ENCODE results near the gene CD151. TPM values are rescaled to one million over a fixed set of nuclear protein-coding genes. Genes with fewer than 3 reads are reported as not detected.

The CD151 gene
- polyA plus RNA-seq, 1 of the 3 experiments (the other 2 are of a cell fraction), result 922 TPM

GRCh38 chr11:789943-790342 lies 42.8 kb upstream of the CD151 start, which contains the start of gene CEND1:
Gene CEND1 (minus strand): TSS chr11:790090. CDS start chr11:788576, 1,514 bp downstream.
- H4K20me1 ChIP-seq (ENCODE audit: insufficient read depth), result no peaks in the 10 kb centered on the region
- H3K27ac ChIP-seq (ENCODE audit: low read depth in 2 of 2, low read length in 1 of 2), result peak within 1 kb of the TSS; percentile 41 to 66; a peak in 3 of 4 replicates
- H2AFZ ChIP-seq (ENCODE audit: low read depth), result no peak within 1 kb of the TSS
- H3K4me1 ChIP-seq (ENCODE audit: control insufficient read depth in 1 of 2, insufficient read depth in 2 of 2, low read depth in 1 of 2, low read length in 1 of 2), result peaks cover 0 to 27% of the 10 kb centered on the region in 2 experiments; a peak in 1 of 4 replicates
- H3K36me3 ChIP-seq (replicated peaks in 1 of 2; ENCODE audit: control insufficient read depth in 1 of 2, insufficient read depth in 2 of 2, low read length in 1 of 2), result peaks cover 0 to 32% of the 10 kb centered on the region in 2 experiments
- ChIA-PET CTCF (interaction anchor here (0.6 to 1.0 kb wide), 3 partner anchors 15 to 261 kb away, joined by 3 to 4 read pairs (median 3); partner anchors contain the start of gene PIDD1), POLR2A (interaction anchor here (0.6 to 3.2 kb wide), 5 partner anchors 14 to 958 kb away, joined by 3 to 18 read pairs (median 5); partner anchors contain the start of genes GATD1, PNPLA2 and RPLP2)
- peak within 1 kb of the TSS; percentile 33; the same call in 1 of the 2 replicates for H3K9ac ChIP-seq
- peak within 1 kb of the TSS; percentile 58 to 67 for H3K4me3 ChIP-seq (ENCODE audit: low read depth in 2 of 2, low read length in 1 of 2)
- peaks cover 3% of the 10 kb centered on the region; the same call in 1 of the 2 replicates for H3K79me2 ChIP-seq (ENCODE audit: insufficient read depth)
- WGBS (ENCODE audit: low lambda C conversion rate), result 3% methylated on average over 10 of the region's 44 CpGs
- no peak for TF ChIP-seq NFIC (IDR thresholded peaks at IDR 0.05; ENCODE audit: borderline replicate concordance)
- TF ChIP-seq RCOR1 (IDR thresholded peaks at IDR 0.05; ENCODE audit: low read length), result peak; percentile 56; the same call in 1 of the 2 replicates
- no peak for TF ChIP-seq TEAD4 (IDR thresholded peaks at IDR 0.05; ENCODE audit: borderline replicate concordance, insufficient read depth)
- 0 out of 2 replicates have a peak, but pooled peaks have one; percentile 13 for TF ChIP-seq POLR2AphosphoS5 (IDR thresholded peaks at IDR 0.05; ENCODE audit: low read depth, low read length)
- TF ChIP-seq CHD2 (IDR thresholded peaks at IDR 0.05; ENCODE audit: low read length, partially characterized antibody), result peak; percentile 49
- TF ChIP-seq SIN3A (IDR thresholded peaks at IDR 0.05; ENCODE audit: borderline replicate concordance, low read depth, low read length), result peak; percentile 40; the same call in 1 of the 2 replicates
- no peaks in the 10 kb centered on the region for H3K9me3 ChIP-seq
- peak within 1 kb of the TSS; percentile 85 for H3K4me2 ChIP-seq
- H3K9me2 ChIP-seq, result no peaks in the 10 kb centered on the region
- H3K27me3 ChIP-seq (ENCODE audit: insufficient read depth), result no peaks in the 10 kb centered on the region
- H3F3A ChIP-seq (replicated peaks; ENCODE audit: insufficient read depth), result peaks cover 4% of the 10 kb centered on the region
- peak; percentile 95 for DNase-seq

- H3K79me2 ChIP-seq (ENCODE audit: insufficient read depth), result peaks cover 11% of the 10 kb centered on the region; the same call in 1 of the 2 replicates
- H3K27me3 ChIP-seq (ENCODE audit: insufficient read depth), result no peaks in the 10 kb centered on the region
- no peak overlapping the region for H3K9ac ChIP-seq
- H3K27ac ChIP-seq (ENCODE audit: low read depth in 2 of 2, low read length in 1 of 2), result peak overlapping the region in 1 of 2 experiments; percentile 41; a peak in 1 of 4 replicates
- ChIA-PET CTCF (interaction anchor here (0.9 to 1.0 kb wide), 3 partner anchors 14 to 260 kb away, joined by 3 to 4 read pairs (median 3); partner anchors contain the start of gene PIDD1), POLR2A (interaction anchor here (1.8 to 3.2 kb wide), 2 partner anchors 15 to 18 kb away, joined by 7 to 18 read pairs; partner anchors contain the start of genes GATD1 and RPLP2)
- DNase-seq, result peak; percentile 67
- 78% methylated on average over 14 of the region's 18 CpGs for WGBS (ENCODE audit: low lambda C conversion rate)
- H3K4me2 ChIP-seq, result peak overlapping the region; percentile 85; the same call in 1 of the 2 replicates
- H2AFZ ChIP-seq (ENCODE audit: low read depth), result no peak overlapping the region
- TF ChIP-seq RCOR1 (IDR thresholded peaks at IDR 0.05; ENCODE audit: low read length) (no peak), GATA2 (CRISPR knock-in tag; IDR thresholded peaks at IDR 0.05) (no peak), ZBTB33 (IDR thresholded peaks at IDR 0.05; ENCODE audit: borderline replicate concordance, low read depth) (no peak), POLR2AphosphoS5 (IDR thresholded peaks at IDR 0.05; ENCODE audit: low read depth, low read length) (peak; percentile 12; the same call in 1 of the 2 replicates), JUND (IDR thresholded peaks at IDR 0.05) (no peak), CTCF (IDR thresholded peaks at IDR 0.05) (no peak), EP300 (IDR thresholded peaks at IDR 0.05; ENCODE audit: borderline replicate concordance in 1 of 2, low read depth in 1 of 2, low read length in 1 of 2) (no peak)
- TF ChIP-seq, protein P1, sequence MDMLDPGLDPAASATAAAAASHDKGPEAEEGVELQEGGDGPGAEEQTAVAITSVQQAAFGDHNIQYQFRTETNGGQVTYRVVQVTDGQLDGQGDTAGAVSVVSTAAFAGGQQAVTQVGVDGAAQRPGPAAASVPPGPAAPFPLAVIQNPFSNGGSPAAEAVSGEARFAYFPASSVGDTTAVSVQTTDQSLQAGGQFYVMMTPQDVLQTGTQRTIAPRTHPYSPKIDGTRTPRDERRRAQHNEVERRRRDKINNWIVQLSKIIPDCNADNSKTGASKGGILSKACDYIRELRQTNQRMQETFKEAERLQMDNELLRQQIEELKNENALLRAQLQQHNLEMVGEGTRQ (IDR thresholded peaks at IDR 0.05; ENCODE audit: borderline replicate concordance, low read depth, low read length), result no peak
- no peak overlapping the region for H3K4me3 ChIP-seq (ENCODE audit: low read depth in 2 of 2, low read length in 1 of 2)
- peaks cover 4% of the 10 kb centered on the region for H3F3A ChIP-seq (replicated peaks; ENCODE audit: insufficient read depth)
- no peaks in the 10 kb centered on the region for H3K9me2 ChIP-seq
- peaks cover 0 to 36% of the 10 kb centered on the region in 2 experiments; a peak in 1 of 4 replicates for H3K4me1 ChIP-seq (ENCODE audit: control insufficient read depth in 1 of 2, insufficient read depth in 2 of 2, low read depth in 1 of 2, low read length in 1 of 2)
- no peaks in the 10 kb centered on the region for H3K9me3 ChIP-seq
- peaks cover 0 to 32% of the 10 kb centered on the region in 2 experiments for H3K36me3 ChIP-seq (replicated peaks in 1 of 2; ENCODE audit: control insufficient read depth in 1 of 2, insufficient read depth in 2 of 2, low read length in 1 of 2)
- H4K20me1 ChIP-seq (ENCODE audit: insufficient read depth), result no peaks in the 10 kb centered on the region
Measured at GRCh38 chr11:790721-791564, 41.8 kb upstream of the CD151 start.

All from SK-N-SH (cell line).